GM19351 (cell line): Measurements from ENCODE around the gene CISD3.

Experiments
- ATAC-seq: cut with Tn5 transposase; IDR thresholded peaks from one replicate; pipeline ENCODE4 v1.9.1; 2021; ENCODE audit warnings: mild to moderate bottlenecking, moderate library complexity; ENCODE audit not compliant: unreplicated experiment

Gene CISD3

GRCh38 chr17:38727736-38728135 lies 2.4 kb upstream of the CISD3 start:
- no peak for ATAC-seq

- ATAC-seq = no peak
Observed at GRCh38 chr17:38728290-38728831, 1.8 kb upstream of the CISD3 start.

GRCh38 chr17:38729368-38729885 lies 714 bp upstream of the CISD3 start:
- no peak for ATAC-seq

GRCh38 chr17:38730526-38731379 lies 612 bp downstream of the CISD3 start:
- no peak for ATAC-seq

- no peak for ATAC-seq
Observed at GRCh38 chr17:38731526-38732294, 1.6 kb downstream of the CISD3 start.

GRCh38 chr17:38732376-38733281 lies 2.5 kb downstream of the CISD3 start:
- no peak for ATAC-seq

GRCh38 chr17:38733282-38733981 lies 3.3 kb downstream of the CISD3 start:
- ATAC-seq = no peak

- ATAC-seq = no peak
Observed at GRCh38 chr17:38733982-38734973, 4.1 kb downstream of the CISD3 start.

- no peak for ATAC-seq
Observed at GRCh38 chr17:38735161-38735997, 5.2 kb downstream of the CISD3 start.

- no peak for ATAC-seq
Observed at GRCh38 chr17:38738007-38738662, 8.0 kb downstream of the CISD3 start.

GRCh38 chr17:38738686-38739085 lies 8.5 kb downstream of the CISD3 start:
- ATAC-seq = no peak

- ATAC-seq = no peak
Observed at GRCh38 chr17:38739305-38739704, 9.2 kb downstream of the CISD3 start.

- no peak for ATAC-seq
Observed at GRCh38 chr17:38740044-38740443, 9.9 kb downstream of the CISD3 start.

- ATAC-seq = no peak
Observed at GRCh38 chr17:38740806-38741205, 10.7 kb downstream of the CISD3 start.

- ATAC-seq = no peak
Observed at GRCh38 chr17:38741461-38741860, 11.3 kb downstream of the CISD3 start.

GRCh38 chr17:38741921-38742410 lies 11.8 kb downstream of the CISD3 start:
- ATAC-seq = no peak
